ENCODE results near the gene TMEM88.

The TMEM88 gene

DNA sequence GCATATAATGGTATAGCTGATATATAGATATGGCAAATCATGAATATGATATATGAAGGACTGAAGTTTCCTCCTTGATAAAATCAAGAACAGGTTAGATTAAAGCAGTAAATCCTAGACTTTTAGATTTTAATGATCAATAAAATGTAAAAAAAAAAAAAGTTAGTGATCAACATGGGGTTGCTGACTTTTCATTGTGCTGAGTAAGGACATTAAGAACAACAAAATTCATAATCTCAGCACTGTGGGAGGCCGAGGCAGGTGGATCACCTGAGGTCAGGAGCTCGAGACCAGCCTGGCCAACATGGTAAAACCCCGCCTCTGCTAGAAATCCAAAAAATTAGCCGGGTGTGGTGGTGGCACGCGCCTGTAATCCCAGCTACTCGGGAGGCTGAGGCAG, 23.4 kb downstream of the TMEM88 start:
- TF ChIP-seq, protein P1, sequence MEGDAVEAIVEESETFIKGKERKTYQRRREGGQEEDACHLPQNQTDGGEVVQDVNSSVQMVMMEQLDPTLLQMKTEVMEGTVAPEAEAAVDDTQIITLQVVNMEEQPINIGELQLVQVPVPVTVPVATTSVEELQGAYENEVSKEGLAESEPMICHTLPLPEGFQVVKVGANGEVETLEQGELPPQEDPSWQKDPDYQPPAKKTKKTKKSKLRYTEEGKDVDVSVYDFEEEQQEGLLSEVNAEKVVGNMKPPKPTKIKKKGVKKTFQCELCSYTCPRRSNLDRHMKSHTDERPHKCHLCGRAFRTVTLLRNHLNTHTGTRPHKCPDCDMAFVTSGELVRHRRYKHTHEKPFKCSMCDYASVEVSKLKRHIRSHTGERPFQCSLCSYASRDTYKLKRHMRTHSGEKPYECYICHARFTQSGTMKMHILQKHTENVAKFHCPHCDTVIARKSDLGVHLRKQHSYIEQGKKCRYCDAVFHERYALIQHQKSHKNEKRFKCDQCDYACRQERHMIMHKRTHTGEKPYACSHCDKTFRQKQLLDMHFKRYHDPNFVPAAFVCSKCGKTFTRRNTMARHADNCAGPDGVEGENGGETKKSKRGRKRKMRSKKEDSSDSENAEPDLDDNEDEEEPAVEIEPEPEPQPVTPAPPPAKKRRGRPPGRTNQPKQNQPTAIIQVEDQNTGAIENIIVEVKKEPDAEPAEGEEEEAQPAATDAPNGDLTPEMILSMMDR (IDR thresholded peaks at IDR 0.05; ENCODE audit: insufficient read depth, low read length, missing control alignments), result no peak
- no peak for DNase-seq (ENCODE audit: low read depth, low spot score)
- POLR2A ChIA-PET, result no interaction called here
- CTCF ChIA-PET, result interaction anchor here (1.0 to 1.1 kb wide), 2 partner anchors 22 to 112 kb away, joined by 3 to 4 read pairs; no protein-coding TSS in a partner anchor
- no peak overlapping the region for H3K4me3 ChIP-seq (ENCODE audit: low read depth, low read length)

DNA sequence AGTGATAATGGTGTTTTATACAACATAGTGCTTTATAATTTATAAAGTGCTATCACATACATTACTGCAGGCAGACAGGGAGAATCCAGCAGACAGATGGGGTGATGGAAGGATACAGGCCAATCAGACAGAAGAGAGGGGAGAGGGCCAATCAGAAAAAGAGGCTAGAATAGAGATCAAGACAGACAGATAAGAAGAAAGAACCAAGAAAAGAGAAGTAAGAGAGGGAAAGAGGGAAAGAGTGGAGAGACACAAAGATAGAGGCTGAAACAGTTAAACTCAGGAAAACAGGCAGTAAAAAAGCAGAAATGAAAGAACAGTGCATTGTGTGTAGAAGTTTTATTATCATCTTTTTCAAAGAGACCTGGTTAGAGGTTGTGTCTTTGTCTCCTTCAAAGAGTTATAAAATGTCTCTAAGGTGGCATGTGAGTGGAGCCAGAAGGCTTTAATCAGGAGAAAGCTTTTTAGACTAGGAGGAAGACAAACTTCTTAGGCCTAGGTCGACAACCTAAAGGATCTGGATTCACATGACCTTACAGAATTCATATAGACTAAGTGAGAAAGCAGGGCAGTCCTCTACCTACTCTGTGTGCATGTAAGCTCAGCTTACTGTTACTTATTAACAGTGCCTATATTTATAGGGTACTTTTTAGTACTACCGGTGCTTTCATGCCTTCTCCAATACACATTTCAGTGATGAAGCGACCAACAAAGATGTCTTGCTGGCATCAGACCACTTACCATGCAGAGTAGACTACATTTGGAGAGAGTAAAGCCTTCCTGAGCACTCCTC, 25.4 kb downstream of the TMEM88 start:
- ChIA-PET POLR2A (interaction anchor here (1.1 kb wide), 1 partner anchor 307 kb away, joined by 3 read pairs; no protein-coding TSS in a partner anchor), CTCF (no interaction called here)
- no peak for DNase-seq (ENCODE audit: low read depth, low spot score)
- no peak overlapping the region for H3K4me3 ChIP-seq (ENCODE audit: low read depth, low read length)
- TF ChIP-seq, protein P1 (IDR thresholded peaks at IDR 0.05; ENCODE audit: insufficient read depth, low read length, missing control alignments), result no peak

DNA sequence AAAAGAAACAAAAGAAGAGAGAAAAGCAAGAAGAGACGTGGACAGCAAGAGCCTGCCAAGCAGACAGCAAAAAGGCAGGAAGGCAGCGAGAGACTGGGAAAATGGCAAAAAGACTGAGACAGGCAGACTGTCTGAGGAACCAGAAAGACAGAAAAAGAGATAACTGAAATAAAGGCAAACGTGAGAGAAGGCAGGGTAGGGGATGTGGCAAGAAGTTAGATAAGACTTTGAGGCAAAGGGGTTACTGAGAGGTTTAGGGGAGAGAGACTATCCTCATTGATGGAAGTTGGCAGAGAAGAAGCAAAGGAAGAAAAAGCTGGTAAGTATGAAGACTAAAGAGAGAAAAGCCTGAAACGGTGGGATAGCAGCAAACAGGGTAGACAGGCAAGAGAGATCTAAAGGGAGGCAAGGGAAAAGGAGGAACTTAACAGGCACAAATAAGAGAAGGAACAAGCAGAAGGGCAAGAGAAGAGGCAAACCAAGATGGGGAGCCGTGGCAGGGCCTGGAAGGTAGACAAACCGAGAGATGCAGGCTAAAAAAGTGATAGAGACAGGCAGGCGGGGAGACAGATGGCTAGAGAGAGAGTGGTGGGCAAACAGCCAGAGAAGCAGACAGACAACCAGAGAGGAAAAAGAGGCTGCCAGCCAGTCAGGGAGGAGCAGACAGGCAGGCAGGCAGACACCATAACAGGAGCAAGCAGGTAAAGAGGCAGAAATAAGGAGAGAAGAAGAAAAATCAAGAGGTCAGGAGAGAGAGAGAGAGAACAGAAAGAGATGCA, 26.6 kb downstream of the TMEM88 start:
- TF ChIP-seq, protein P1 (IDR thresholded peaks at IDR 0.05; ENCODE audit: insufficient read depth, low read length, missing control alignments), result no peak
- ChIA-PET CTCF (no interaction called here), POLR2A (no interaction called here)
- no peak overlapping the region for H3K4me3 ChIP-seq (ENCODE audit: low read depth, low read length)
- no peak for DNase-seq (ENCODE audit: low read depth, low spot score)

DNA sequence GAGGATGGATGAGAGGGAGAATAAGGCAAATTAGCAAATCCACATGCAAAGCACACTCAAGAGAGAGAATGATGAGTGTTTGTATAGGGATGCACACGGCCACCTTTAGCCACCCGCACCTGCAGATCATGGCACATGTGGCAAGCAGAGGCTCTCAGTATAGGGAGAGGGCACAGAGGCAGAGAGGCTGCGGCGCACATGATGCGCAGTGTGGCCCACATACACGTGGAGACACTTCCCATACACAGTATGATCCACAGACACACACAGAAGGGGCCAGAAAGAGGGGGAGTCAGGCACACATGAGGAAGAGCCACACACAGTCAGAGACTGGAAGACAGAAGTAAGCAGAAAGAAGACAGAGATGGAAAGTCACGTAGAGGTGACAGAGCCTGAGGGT, 27.2 kb downstream of the TMEM88 start:
- no peak for DNase-seq (ENCODE audit: low read depth, low spot score)
- H3K4me3 ChIP-seq (ENCODE audit: low read depth, low read length), result no peak overlapping the region
- TF ChIP-seq, protein P1 (IDR thresholded peaks at IDR 0.05; ENCODE audit: insufficient read depth, low read length, missing control alignments), result no peak
- CTCF ChIA-PET, result interaction anchor here (1.2 to 1.5 kb wide), 4 partner anchors 11 to 108 kb away, joined by 5 to 9 read pairs (median 8); no protein-coding TSS in a partner anchor
- POLR2A ChIA-PET, result no interaction called here

DNA sequence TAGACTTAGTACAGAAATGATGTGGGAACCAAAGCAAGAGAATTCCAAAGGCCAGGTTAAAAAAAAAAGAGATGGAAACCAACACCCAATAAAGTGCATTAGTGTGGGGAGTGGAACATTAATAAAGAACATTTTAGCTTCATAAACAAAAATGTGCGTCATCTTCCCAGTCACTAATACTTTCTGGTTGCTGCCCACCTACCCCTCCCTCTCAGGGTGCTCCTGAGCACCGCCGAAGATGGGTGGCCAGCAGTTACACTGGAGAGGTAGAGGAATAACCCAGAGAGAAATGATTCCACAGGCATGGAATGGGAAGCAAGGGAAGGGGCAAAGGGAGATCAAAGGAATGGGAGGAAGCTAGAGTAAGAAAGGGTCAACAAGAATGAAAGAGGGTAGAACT, 27.8 kb downstream of the TMEM88 start:
- DNase-seq (ENCODE audit: low read depth, low spot score), result no peak
- no peak overlapping the region for H3K4me3 ChIP-seq (ENCODE audit: low read depth, low read length)
- POLR2A ChIA-PET, result interaction anchor here (0.6 kb wide), 1 partner anchor 38 kb away, joined by 3 read pairs; no protein-coding TSS in a partner anchor
- CTCF ChIA-PET, result interaction anchor here (0.8 to 1.8 kb wide), 10 partner anchors 12 to 176 kb away, joined by 3 to 9 read pairs (median 4); no protein-coding TSS in a partner anchor
- TF ChIP-seq, protein P1 (IDR thresholded peaks at IDR 0.05; ENCODE audit: insufficient read depth, low read length, missing control alignments), result no peak
